GM23248 (cell line): ENCODE results near the gene CLCNKB.

ENCODE experiments used
- EZH2 ChIP-seq: fragments of 200-600 bp; sonication (generic); IDR thresholded peaks from 2 replicates; pipeline ENCODE4 v1.6.1; 2018; ENCODE audit warnings: antibody characterized with exemption, mild to moderate bottlenecking; ENCODE audit not compliant: insufficient read depth, poor library complexity, severe bottlenecking
- EZH2phosphoT487 ChIP-seq: fragments of 200-600 bp; sonication (generic); IDR thresholded peaks from 2 replicates; pipeline ENCODE4 v1.6.1; 2018; ENCODE audit warnings: antibody characterized with exemption, moderate library complexity, mild to moderate bottlenecking, low read depth; ENCODE audit not compliant: insufficient read depth

DNA sequence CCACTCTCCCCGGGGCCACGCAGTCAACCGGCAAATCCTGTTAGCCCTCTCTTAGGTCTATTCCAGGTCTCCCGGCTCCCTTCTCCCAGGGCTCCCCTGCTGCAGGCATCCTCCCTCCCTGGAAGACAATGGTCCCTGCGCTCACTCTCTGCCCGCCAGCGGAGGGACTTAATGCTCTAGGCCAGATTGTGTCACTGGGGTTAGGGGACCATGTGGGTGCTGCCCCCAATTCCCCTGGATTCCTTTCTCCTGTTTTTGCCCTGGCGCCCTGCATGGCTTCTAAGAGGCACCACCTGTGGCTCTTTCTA lies 21.6 kb downstream of the CLCNKB start:
- TF ChIP-seq EZH2 (no peak), EZH2phosphoT487 (no peak)
